ENCODE data around the gene PDZD2. TPM values are rescaled to one million over a fixed set of nuclear protein-coding genes. Genes with fewer than 3 reads are reported as not detected.

The PDZD2 gene
- total RNA-seq, 1 donor from 2014 or later = 0.38 TPM

- POLR2A ChIA-PET = no interaction called here
- no peaks in the 10 kb centered on the region for H3K36me3 Mint-ChIP-seq (ENCODE audit: low read depth)
- CTCF ChIA-PET = no interaction called here
- intact Hi-C loops (cut with micrococcal nuclease) = no loop called here
- TF ChIP-seq CTCF (IDR thresholded peaks at IDR 0.05) = no peak
- H3K27ac Mint-ChIP-seq = no peak overlapping the region
- no peaks in the 10 kb centered on the region for H3K4me1 Mint-ChIP-seq
- ATAC-seq (ENCODE audit: low read depth) (no peak), DNase-seq (no peak)
- H3K4me3 Mint-ChIP-seq = no peak overlapping the region
- peaks cover 16% of the 10 kb centered on the region for H3K27me3 Mint-ChIP-seq
- peaks cover 4% of the 10 kb centered on the region for H3K9me3 Mint-ChIP-seq
Measured at GRCh38 chr5:31823472-31823871, 184.5 kb downstream of the PDZD2 start.

- intact Hi-C loops (cut with micrococcal nuclease) = loop anchor here (1.0 kb wide), 1 partner anchor 268 kb away; no protein-coding TSS in a partner anchor
- H3K27ac Mint-ChIP-seq = no peak overlapping the region
- ChIA-PET CTCF (interaction anchor here (0.8 kb wide), 1 partner anchor 20 kb away, joined by 3 read pairs; no protein-coding TSS in a partner anchor), POLR2A (no interaction called here)
- peaks cover 4% of the 10 kb centered on the region for H3K9me3 Mint-ChIP-seq
- peaks cover 16% of the 10 kb centered on the region for H3K27me3 Mint-ChIP-seq
- no peak for TF ChIP-seq CTCF (IDR thresholded peaks at IDR 0.05)
- H3K4me1 Mint-ChIP-seq = no peaks in the 10 kb centered on the region
- H3K36me3 Mint-ChIP-seq (ENCODE audit: low read depth) = no peaks in the 10 kb centered on the region
- DNase-seq (no peak), ATAC-seq (ENCODE audit: low read depth) (no peak)
- no peak overlapping the region for H3K4me3 Mint-ChIP-seq
Measured at GRCh38 chr5:31824869-31825517, 186.1 kb downstream of the PDZD2 start.

GRCh38 chr5:31825518-31826068 is 186.7 kb downstream of the PDZD2 start:
- H3K36me3 Mint-ChIP-seq (ENCODE audit: low read depth) = no peaks in the 10 kb centered on the region
- no peaks in the 10 kb centered on the region for H3K4me1 Mint-ChIP-seq
- H3K4me3 Mint-ChIP-seq = no peak overlapping the region
- ChIA-PET CTCF (interaction anchor here (0.8 kb wide), 1 partner anchor 20 kb away, joined by 3 read pairs; no protein-coding TSS in a partner anchor), POLR2A (no interaction called here)
- ATAC-seq (ENCODE audit: low read depth) (no peak), DNase-seq (no peak)
- peaks cover 6% of the 10 kb centered on the region for H3K9me3 Mint-ChIP-seq
- TF ChIP-seq CTCF (IDR thresholded peaks at IDR 0.05) = no peak
- H3K27me3 Mint-ChIP-seq = peaks cover 16% of the 10 kb centered on the region
- intact Hi-C loops (cut with micrococcal nuclease) = loop anchor here (1.0 kb wide), 1 partner anchor 268 kb away; no protein-coding TSS in a partner anchor
- H3K27ac Mint-ChIP-seq = no peak overlapping the region

GRCh38 chr5:31827867-31828266 is 188.9 kb downstream of the PDZD2 start:
- ChIA-PET POLR2A (no interaction called here), CTCF (no interaction called here)
- Mint-ChIP-seq H3K27me3 (peaks cover 16% of the 10 kb centered on the region), H3K36me3 (ENCODE audit: low read depth) (no peaks in the 10 kb centered on the region), H3K27ac (no peak overlapping the region), H3K4me1 (no peaks in the 10 kb centered on the region), H3K9me3 (peaks cover 6% of the 10 kb centered on the region), H3K4me3 (no peak overlapping the region)
- intact Hi-C loops (cut with micrococcal nuclease) = no loop called here
- ATAC-seq (ENCODE audit: low read depth) (no peak), DNase-seq (no peak)
- no peak for TF ChIP-seq CTCF (IDR thresholded peaks at IDR 0.05)

GRCh38 chr5:31832966-31833365 is 194.0 kb downstream of the PDZD2 start:
- ChIA-PET CTCF (no interaction called here), POLR2A (interaction anchor here (0.6 kb wide), 1 partner anchor 284 kb away, joined by 8 read pairs; no protein-coding TSS in a partner anchor)
- Mint-ChIP-seq H3K9me3 (peaks cover 6% of the 10 kb centered on the region), H3K27ac (no peak overlapping the region), H3K4me3 (no peak overlapping the region), H3K27me3 (peaks cover 2% of the 10 kb centered on the region), H3K36me3 (ENCODE audit: low read depth) (no peaks in the 10 kb centered on the region), H3K4me1 (no peaks in the 10 kb centered on the region)
- intact Hi-C loops (cut with micrococcal nuclease) = no loop called here
- ATAC-seq (ENCODE audit: low read depth) (no peak), DNase-seq (no peak)
- TF ChIP-seq CTCF (IDR thresholded peaks at IDR 0.05) = no peak

All from activated B cell treated with CpG ODN at 0.5 μM for 24 hours (primary cell).